Measurements from ENCODE around the gene SAMD8.
"Not testable (repeated sequence)": the region's sequence is repeated elsewhere in the genome, so short reads cannot be mapped to it uniquely, and the experiment has no call there.

The SAMD8 gene

DNA sequence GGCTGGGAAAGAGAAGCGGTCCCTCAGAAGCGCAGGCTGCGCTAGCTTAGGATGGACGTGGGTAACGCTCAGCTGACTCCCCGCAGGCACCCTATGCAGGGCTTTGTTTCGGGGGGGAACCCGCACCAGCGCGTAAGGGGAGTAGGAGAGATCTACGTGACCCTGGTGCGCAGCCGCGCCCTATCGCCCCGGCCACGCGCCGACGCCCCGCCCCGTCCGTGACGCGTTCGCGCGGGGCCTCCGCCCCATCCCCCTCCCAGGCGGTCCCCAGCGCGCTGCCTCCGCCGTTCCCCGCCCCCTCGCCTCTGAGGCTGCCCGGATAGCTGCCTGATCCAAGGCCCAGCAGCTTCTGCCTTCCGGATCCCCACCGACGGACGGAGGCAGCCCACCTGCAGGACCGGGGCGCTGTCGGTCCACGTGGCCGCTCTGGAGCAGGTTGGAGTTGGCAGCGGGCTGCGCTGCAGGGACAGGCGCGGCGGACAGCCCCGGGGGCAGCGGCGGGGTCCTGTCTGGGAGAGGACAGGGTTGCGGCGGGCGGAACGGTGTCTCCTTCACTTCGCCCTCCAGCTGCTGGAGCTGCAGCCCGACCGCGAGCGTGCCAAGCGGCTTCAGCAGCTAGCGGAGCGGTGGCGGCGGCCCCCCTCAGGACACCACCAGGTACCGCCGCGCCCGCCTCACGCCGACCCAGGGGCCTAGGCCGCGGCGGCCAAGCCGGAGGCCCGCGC is 99.0 kb downstream of the SAMD8 start, which contains the start of gene VDAC2:
Gene VDAC2 (plus strand): TSS at position 515 of the 725 bp plus-strand sequence. CDS start 363 bp downstream, outside the sequence.
- H3K36me3 ChIP-seq (ENCODE audit: control insufficient read depth, insufficient read depth, low read length, severe bottlenecking) = peaks cover 33% of the 10 kb centered on the region
- peak within 1 kb of the TSS; percentile 100 for H3K9ac ChIP-seq (ENCODE audit: low read length)
- H3K27me3 ChIP-seq (replicated peaks; ENCODE audit: control insufficient read depth, insufficient read depth, low read length) = no peaks in the 10 kb centered on the region
- H3K4me3 ChIP-seq (ENCODE audit: low read length) = peak within 1 kb of the TSS; percentile 99
- H3K9me3 ChIP-seq (ENCODE audit: control insufficient read depth, low read length) = no peaks in the 10 kb centered on the region
- peak; percentile 94 for DNase-seq (ENCODE audit: low read depth)
- H3K4me1 ChIP-seq (ENCODE audit: control insufficient read depth, insufficient read depth, low read length) = peaks cover 33% of the 10 kb centered on the region

DNA sequence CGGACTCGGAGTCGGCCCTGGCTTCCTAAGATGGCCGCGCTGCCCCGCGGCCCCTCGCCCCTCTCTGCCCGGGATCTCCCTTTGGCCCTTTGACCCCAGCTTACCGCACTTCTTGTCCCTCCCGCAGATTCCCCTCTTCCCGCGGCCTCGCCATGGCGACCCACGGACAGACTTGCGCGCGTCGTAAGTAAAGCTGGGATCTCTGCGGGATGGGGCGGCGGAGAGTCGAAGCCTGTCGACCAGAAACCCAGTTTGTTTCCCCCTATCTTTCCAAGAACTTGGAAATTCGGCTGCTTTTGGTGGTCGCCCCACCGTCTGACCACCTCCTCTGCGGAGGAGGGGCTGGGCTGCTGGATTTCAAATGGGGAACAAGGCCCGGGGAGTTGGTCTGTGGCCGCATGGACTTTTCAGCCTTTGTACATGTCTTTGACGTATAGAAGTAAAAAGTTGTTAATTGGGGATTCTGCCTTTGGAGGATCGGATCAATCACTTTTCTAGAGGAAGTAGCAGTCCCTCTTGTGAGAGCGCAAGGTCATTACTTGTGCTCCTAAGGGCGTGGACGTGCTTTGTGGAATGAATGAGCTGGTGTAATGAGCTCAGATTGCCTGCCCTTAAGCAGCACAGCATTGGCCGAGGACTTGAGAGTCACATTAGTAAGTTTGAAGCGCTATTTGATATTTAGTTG is 99.7 kb downstream of the SAMD8 start:
- H3K9me3 ChIP-seq (ENCODE audit: control insufficient read depth, low read length) = no peaks in the 10 kb centered on the region
- peak; percentile 81 for DNase-seq (ENCODE audit: low read depth)
- H3K27me3 ChIP-seq (replicated peaks; ENCODE audit: control insufficient read depth, insufficient read depth, low read length) = no peaks in the 10 kb centered on the region
- peak overlapping the region; percentile 99 for H3K4me3 ChIP-seq (ENCODE audit: low read length)
- H3K4me1 ChIP-seq (ENCODE audit: control insufficient read depth, insufficient read depth, low read length) = peaks cover 38% of the 10 kb centered on the region
- peak overlapping the region; percentile 100 for H3K9ac ChIP-seq (ENCODE audit: low read length)
- H3K36me3 ChIP-seq (ENCODE audit: control insufficient read depth, insufficient read depth, low read length, severe bottlenecking) = peaks cover 40% of the 10 kb centered on the region

DNA sequence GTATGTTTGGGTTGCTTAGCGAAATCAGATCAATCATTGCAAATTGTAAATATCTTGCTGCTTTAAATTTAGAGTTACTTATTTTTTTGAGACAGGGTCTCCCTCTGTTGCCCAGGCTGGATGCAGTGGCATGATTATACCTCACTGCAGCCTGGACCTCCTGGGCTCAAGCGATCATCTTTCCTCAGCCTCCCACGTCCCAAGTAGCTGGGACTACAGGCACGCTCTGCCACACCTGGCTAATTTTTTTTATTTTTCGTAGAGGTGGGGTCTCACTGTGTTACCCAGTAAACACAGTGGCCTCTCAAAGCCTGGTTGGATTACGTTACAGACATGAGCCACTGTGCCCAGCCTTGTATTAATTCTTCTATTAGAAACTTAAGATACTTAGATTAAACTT is 100.9 kb downstream of the SAMD8 start:
- no peak for DNase-seq (ENCODE audit: low read depth)
- Histone ChIP-seq H3K9me3 (ENCODE audit: control insufficient read depth, low read length) (no peaks in the 10 kb centered on the region), H3K9ac (ENCODE audit: low read length) (peak overlapping the region; percentile 100), H3K4me3 (ENCODE audit: low read length) (peak overlapping the region; percentile 99), H3K36me3 (ENCODE audit: control insufficient read depth, insufficient read depth, low read length, severe bottlenecking) (peaks cover 52% of the 10 kb centered on the region), H3K27me3 (replicated peaks; ENCODE audit: control insufficient read depth, insufficient read depth, low read length) (no peaks in the 10 kb centered on the region), H3K4me1 (ENCODE audit: control insufficient read depth, insufficient read depth, low read length) (peaks cover 46% of the 10 kb centered on the region)

- Histone ChIP-seq H3K27me3 (replicated peaks; ENCODE audit: control insufficient read depth, insufficient read depth, low read length) (no peaks in the 10 kb centered on the region), H3K4me3 (ENCODE audit: low read length) (no peak overlapping the region), H3K36me3 (ENCODE audit: control insufficient read depth, insufficient read depth, low read length, severe bottlenecking) (peaks cover 94% of the 10 kb centered on the region)
These were observed 108.8 kb downstream of the SAMD8 start for GRCh38 chr10:75220274-75220673.

GRCh38 chr10:75221492-75221891 is 110.0 kb downstream of the SAMD8 start:
- not testable (repeated sequence) for H3K9ac ChIP-seq (ENCODE audit: low read length); H3K27me3 ChIP-seq (replicated peaks; ENCODE audit: control insufficient read depth, insufficient read depth, low read length); H3K9me3 ChIP-seq (ENCODE audit: control insufficient read depth, low read length); DNase-seq (ENCODE audit: low read depth); H3K4me3 ChIP-seq (ENCODE audit: low read length)
- peaks cover 84% of the 10 kb centered on the region for H3K36me3 ChIP-seq (ENCODE audit: control insufficient read depth, insufficient read depth, low read length, severe bottlenecking)
- peaks cover 48% of the 10 kb centered on the region for H3K4me1 ChIP-seq (ENCODE audit: control insufficient read depth, insufficient read depth, low read length)

More at GRCh38 chr10:75220274-75220673, 108.8 kb downstream of the SAMD8 start:
- no peak for DNase-seq (ENCODE audit: low read depth)
- Histone ChIP-seq H3K4me1 (ENCODE audit: control insufficient read depth, insufficient read depth, low read length) (peaks cover 45% of the 10 kb centered on the region), H3K9me3 (ENCODE audit: control insufficient read depth, low read length) (no peaks in the 10 kb centered on the region), H3K9ac (ENCODE audit: low read length) (no peak overlapping the region)

DNA sequence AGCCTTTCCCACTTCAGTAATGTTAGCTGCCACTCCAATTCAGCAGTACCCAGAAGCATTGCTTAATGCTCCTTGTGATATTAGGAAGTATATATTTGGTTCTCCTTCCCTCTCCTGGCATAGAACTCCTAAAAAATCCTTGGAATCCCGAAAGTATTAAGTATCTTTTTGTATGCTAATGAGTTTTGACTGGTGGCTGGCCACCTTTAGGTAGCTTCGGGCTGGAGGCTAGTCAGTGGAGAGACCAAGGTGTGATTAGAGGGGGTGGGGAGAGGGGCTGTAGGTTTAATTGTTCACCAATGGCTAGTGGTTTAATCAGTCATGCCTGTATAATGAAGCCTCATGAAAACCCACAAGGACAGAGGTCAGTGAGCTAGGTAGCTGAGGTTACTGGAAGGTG is 112.1 kb downstream of the SAMD8 start:
- H3K4me1 ChIP-seq (ENCODE audit: control insufficient read depth, insufficient read depth, low read length) = peaks cover 56% of the 10 kb centered on the region

GRCh38 chr10:75226095-75226494 is 114.6 kb downstream of the SAMD8 start:
- peak overlapping the region; percentile 80 for H3K9ac ChIP-seq (ENCODE audit: low read length)
- DNase-seq (ENCODE audit: low read depth) = no peak
- H3K4me1 ChIP-seq (ENCODE audit: control insufficient read depth, insufficient read depth, low read length) = peaks cover 70% of the 10 kb centered on the region
- peak overlapping the region; percentile 71 for H3K4me3 ChIP-seq (ENCODE audit: low read length)
- H3K27me3 ChIP-seq (replicated peaks; ENCODE audit: control insufficient read depth, insufficient read depth, low read length) = no peaks in the 10 kb centered on the region
- peaks cover 80% of the 10 kb centered on the region for H3K36me3 ChIP-seq (ENCODE audit: control insufficient read depth, insufficient read depth, low read length, severe bottlenecking)
- no peaks in the 10 kb centered on the region for H3K9me3 ChIP-seq (ENCODE audit: control insufficient read depth, low read length)

More for the DNA sequence above, 112.1 kb downstream of the SAMD8 start:
- no peak for DNase-seq (ENCODE audit: low read depth)
- Histone ChIP-seq H3K9ac (ENCODE audit: low read length) (peak overlapping the region; percentile 3), H3K9me3 (ENCODE audit: control insufficient read depth, low read length) (no peaks in the 10 kb centered on the region), H3K36me3 (ENCODE audit: control insufficient read depth, insufficient read depth, low read length, severe bottlenecking) (peaks cover 78% of the 10 kb centered on the region), H3K27me3 (replicated peaks; ENCODE audit: control insufficient read depth, insufficient read depth, low read length) (no peaks in the 10 kb centered on the region), H3K4me3 (ENCODE audit: low read length) (no peak overlapping the region)

DNA sequence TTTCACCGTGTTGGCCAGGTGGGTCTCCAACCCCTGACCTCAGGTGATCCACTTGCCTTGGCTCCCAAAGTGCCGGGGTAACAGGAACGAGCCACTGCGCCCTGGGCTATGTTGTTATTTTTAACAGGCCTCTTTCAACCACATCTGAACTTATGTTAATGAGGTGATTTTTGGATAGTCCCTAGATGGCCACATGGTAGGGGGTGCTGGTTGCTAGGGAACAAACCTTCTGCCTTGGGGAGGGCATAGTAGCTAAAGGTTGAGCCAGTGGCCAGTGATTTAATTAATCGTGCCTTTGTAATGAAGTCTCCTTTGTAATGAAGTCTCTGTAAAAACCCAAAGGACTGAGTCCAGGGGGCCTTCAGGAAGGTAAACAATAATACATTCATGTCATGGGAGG is 115.2 kb downstream of the SAMD8 start:
- Histone ChIP-seq H3K4me1 (ENCODE audit: control insufficient read depth, insufficient read depth, low read length) (peaks cover 70% of the 10 kb centered on the region), H3K27me3 (replicated peaks; ENCODE audit: control insufficient read depth, insufficient read depth, low read length) (no peaks in the 10 kb centered on the region), H3K4me3 (ENCODE audit: low read length) (peak overlapping the region; percentile 9), H3K36me3 (ENCODE audit: control insufficient read depth, insufficient read depth, low read length, severe bottlenecking) (peaks cover 80% of the 10 kb centered on the region), H3K9ac (ENCODE audit: low read length) (peak overlapping the region; percentile 80), H3K9me3 (ENCODE audit: control insufficient read depth, low read length) (no peaks in the 10 kb centered on the region)
- DNase-seq (ENCODE audit: low read depth) = no peak

DNA sequence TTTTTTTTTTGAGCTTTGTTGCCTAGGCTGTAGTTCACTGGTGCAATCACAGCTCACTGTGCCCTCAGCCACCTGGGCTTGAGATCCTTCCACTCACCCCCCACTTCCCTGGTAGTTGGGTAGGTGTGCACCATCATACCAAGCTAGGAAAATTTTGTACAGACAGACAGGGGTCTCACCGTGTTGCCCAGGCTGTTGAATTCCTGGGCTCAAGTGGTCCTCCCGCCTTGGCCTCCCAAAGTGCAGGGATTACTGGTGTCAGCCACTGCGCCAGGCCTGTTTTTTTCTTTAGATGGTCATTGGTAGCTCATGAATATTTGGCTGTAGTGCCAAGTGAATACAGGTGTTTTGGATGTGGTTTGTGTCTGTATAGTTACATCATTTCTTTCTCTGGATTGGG is 116.8 kb downstream of the SAMD8 start:
- Histone ChIP-seq H3K27me3 (replicated peaks; ENCODE audit: control insufficient read depth, insufficient read depth, low read length) (no peaks in the 10 kb centered on the region), H3K4me3 (ENCODE audit: low read length) (no peak overlapping the region), H3K4me1 (ENCODE audit: control insufficient read depth, insufficient read depth, low read length) (peaks cover 66% of the 10 kb centered on the region), H3K9me3 (ENCODE audit: control insufficient read depth, low read length) (no peaks in the 10 kb centered on the region), H3K36me3 (ENCODE audit: control insufficient read depth, insufficient read depth, low read length, severe bottlenecking) (peaks cover 80% of the 10 kb centered on the region), H3K9ac (ENCODE audit: low read length) (no peak overlapping the region)
- DNase-seq (ENCODE audit: low read depth) = no peak

DNA sequence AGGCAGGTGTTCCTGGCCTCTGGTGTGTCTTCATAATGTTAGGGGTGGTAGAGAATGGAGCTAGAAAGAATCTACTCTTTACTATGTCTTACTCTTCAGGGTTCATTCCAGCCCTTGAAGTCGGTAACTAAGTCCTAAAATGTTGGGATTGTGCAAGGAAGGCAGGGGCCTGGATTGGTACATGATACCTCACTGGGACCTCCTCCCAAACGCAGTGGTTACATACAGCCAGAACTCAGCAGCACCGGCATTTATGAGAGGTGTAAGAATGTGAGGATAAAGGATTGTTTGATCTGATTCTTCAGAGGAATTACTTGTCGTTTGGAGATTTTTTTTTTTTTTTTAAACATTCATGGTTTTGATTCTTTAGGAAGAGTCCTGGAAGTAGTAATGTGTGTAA is 117.4 kb downstream of the SAMD8 start:
- Histone ChIP-seq H3K4me3 (ENCODE audit: low read length) (no peak overlapping the region), H3K36me3 (ENCODE audit: control insufficient read depth, insufficient read depth, low read length, severe bottlenecking) (peaks cover 75% of the 10 kb centered on the region), H3K9me3 (ENCODE audit: control insufficient read depth, low read length) (no peaks in the 10 kb centered on the region), H3K27me3 (replicated peaks; ENCODE audit: control insufficient read depth, insufficient read depth, low read length) (no peaks in the 10 kb centered on the region), H3K9ac (ENCODE audit: low read length) (peak overlapping the region; percentile 14), H3K4me1 (ENCODE audit: control insufficient read depth, insufficient read depth, low read length) (peaks cover 61% of the 10 kb centered on the region)
- peak; percentile 43 for DNase-seq (ENCODE audit: low read depth)

GRCh38 chr10:75229971-75230370 is 118.5 kb downstream of the SAMD8 start:
- H3K27me3 ChIP-seq (replicated peaks; ENCODE audit: control insufficient read depth, insufficient read depth, low read length) = no peaks in the 10 kb centered on the region
- no peak overlapping the region for H3K4me3 ChIP-seq (ENCODE audit: low read length)
- no peaks in the 10 kb centered on the region for H3K9me3 ChIP-seq (ENCODE audit: control insufficient read depth, low read length)
- peak overlapping the region; percentile 22 for H3K9ac ChIP-seq (ENCODE audit: low read length)
- peaks cover 64% of the 10 kb centered on the region for H3K36me3 ChIP-seq (ENCODE audit: control insufficient read depth, insufficient read depth, low read length, severe bottlenecking)
- H3K4me1 ChIP-seq (ENCODE audit: control insufficient read depth, insufficient read depth, low read length) = peaks cover 57% of the 10 kb centered on the region
- peak; percentile 52 for DNase-seq (ENCODE audit: low read depth)

All from adipocyte (in vitro differentiated cells).